ENCODE measurements around the gene C12orf57. TPM values are rescaled to one million over a fixed set of nuclear protein-coding genes. Genes with fewer than 3 reads are reported as not detected.

C12orf57 gene, protein sequence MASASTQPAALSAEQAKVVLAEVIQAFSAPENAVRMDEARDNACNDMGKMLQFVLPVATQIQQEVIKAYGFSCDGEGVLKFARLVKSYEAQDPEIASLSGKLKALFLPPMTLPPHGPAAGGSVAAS
- 163 and 168 TPM in 2 replicates for total RNA-seq

GRCh38 chr12:6943722-6944380 is at the start of gene C12orf57, which contains the start of gene RNU7-1:
TSS of gene C12orf57 (plus strand) at chr12:6944022. CDS start at chr12:6944122, 100 bp downstream.
TSS of gene RNU7-1 (plus strand) at chr12:6943816.

GRCh38 chr12:6904280-6905276 is 39.2 kb upstream of the C12orf57 start, which contains the start of gene LRRC23:
TSS of gene LRRC23 (plus strand) at chr12:6904822. CDS start at chr12:6905634, 812 bp downstream.

DNA sequence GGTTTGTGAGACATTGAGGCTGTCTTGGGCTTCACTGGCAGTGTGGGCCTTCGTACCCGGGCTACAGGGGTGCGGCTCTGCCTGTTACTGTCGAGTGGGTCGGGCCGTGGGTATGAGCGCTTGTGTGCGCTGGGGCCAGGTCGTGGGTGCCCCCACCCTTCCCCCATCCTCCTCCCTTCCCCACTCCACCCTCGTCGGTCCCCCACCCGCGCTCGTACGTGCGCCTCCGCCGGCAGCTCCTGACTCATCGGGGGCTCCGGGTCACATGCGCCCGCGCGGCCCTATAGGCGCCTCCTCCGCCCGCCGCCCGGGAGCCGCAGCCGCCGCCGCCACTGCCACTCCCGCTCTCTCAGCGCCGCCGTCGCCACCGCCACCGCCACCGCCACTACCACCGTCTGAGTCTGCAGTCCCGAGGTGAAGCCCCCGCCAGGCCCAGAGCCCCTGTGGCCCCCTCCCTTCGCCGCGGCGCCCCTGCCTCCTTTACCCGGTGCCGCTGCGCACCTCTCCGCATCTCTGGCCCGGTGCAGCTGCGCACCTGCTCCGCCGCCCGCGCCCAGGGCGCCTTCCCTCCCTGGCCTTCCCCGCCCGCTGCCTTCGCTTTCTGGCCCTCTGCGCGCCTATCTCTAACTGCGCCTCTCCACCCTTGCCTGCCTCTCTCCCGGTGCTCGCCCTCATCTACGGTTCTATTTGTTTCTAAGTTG is 29.4 kb upstream of the C12orf57 start, which contains the start of gene ENO2:
TSS of gene ENO2 (plus strand) at position 335 of the 701 bp plus-strand sequence. CDS start 1,253 bp downstream, outside the sequence.

DNA sequence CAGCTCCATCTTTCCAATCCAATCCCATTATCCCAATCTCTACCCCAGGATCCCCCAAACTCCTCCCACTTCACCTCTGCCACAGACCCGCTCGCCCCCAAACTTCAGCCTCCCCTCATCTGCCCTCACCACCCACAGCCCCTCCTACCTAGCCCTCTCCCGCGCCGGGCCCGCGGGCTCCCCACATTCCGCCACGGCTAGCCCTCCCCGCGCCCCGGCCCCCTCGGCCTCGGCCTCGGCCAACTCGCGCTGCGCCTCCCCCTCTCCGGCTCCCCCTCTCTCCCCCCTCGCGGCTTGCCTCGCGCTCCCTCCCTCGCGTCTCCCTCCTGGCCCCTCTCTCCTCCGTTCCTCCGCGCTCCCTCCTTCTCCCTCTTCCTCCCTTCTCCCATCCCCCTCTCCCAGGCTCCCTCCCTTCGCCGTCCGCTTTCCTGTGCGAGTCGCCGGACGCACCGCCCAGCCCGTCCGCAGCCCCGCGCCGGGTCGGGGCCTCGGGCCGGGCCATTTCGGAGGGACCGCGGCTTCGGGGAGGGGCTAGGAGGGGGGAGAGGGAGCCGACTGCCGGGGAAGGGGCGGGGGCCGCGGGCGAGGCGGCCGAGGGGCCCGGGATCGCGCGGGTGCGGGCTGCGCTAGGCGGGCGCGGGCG is 16.3 kb upstream of the C12orf57 start, which contains the start of gene ATN1:
TSS of gene ATN1 (plus strand) at position 581 of the 643 bp plus-strand sequence. CDS start 6,043 bp downstream, outside the sequence.

GRCh38 chr12:6950811-6951540 is 7.2 kb downstream of the C12orf57 start, which contains the start of gene PTPN6:
TSS of gene PTPN6 (plus strand) at chr12:6951356. CDS start at chr12:6951513, 157 bp downstream.

Other genes starting within 250 kb of the C12orf57 start
- gene PIANP, start 243.2 kb upstream of the C12orf57 start, total RNA-seq = not detected in 2 replicates
- 43.1 and 45.3 TPM in 2 replicates for gene COPS7A, start 220.0 kb upstream of the C12orf57 start, total RNA-seq
- gene MLF2, start 190.9 kb upstream of the C12orf57 start, total RNA-seq = 68.2 and 71.3 TPM in 2 replicates
- 46.1 and 57.2 TPM in 2 replicates for gene PTMS, start 177.7 kb upstream of the C12orf57 start, total RNA-seq
- 0.09 and 0.22 TPM in 2 replicates for gene LAG3, start 171.5 kb upstream of the C12orf57 start, total RNA-seq
- gene CD4, start 154.5 kb upstream of the C12orf57 start, total RNA-seq = not detected in 2 replicates
- 0.09 and 0.22 TPM in 2 replicates for gene GPR162, start 122.2 kb upstream of the C12orf57 start, total RNA-seq
- 10.2 and 10.9 TPM in 2 replicates for gene P3H3, start 115.6 kb upstream of the C12orf57 start, total RNA-seq
- 0.11 and 0.26 TPM in 2 replicates for gene GNB3, start 103.1 kb upstream of the C12orf57 start, total RNA-seq
- gene CDCA3, start 92.7 kb upstream of the C12orf57 start, total RNA-seq = 2.7 and 3.4 TPM in 2 replicates
- 69.3 and 72.1 TPM in 2 replicates for gene USP5, start 91.9 kb upstream of the C12orf57 start, total RNA-seq
- gene TPI1, start 76.5 kb upstream of the C12orf57 start, total RNA-seq = 630 and 802 TPM in 2 replicates
- gene SPSB2, start 70.7 kb upstream of the C12orf57 start, total RNA-seq = 3.4 and 4.2 TPM in 2 replicates
- 2.0 and 3.8 TPM in 2 replicates for gene LRRC23, start 39.2 kb upstream of the C12orf57 start, total RNA-seq
- gene ENO2, start 29.4 kb upstream of the C12orf57 start, total RNA-seq = 0.60 and 1.1 TPM in 2 replicates
- gene ATN1, start 16.1 kb upstream of the C12orf57 start, total RNA-seq = 5.5 and 5.8 TPM in 2 replicates
- not detected in 2 replicates for gene RNU7-1, start 206 bp upstream of the C12orf57 start, total RNA-seq
- gene PTPN6, start 7.3 kb downstream of the C12orf57 start, total RNA-seq = 3.3 and 3.5 TPM in 2 replicates
- 147 and 175 TPM in 2 replicates for gene PHB2, start 26.6 kb downstream of the C12orf57 start, total RNA-seq
- 26.4 and 33.7 TPM in 2 replicates for gene EMG1, start 26.9 kb downstream of the C12orf57 start, total RNA-seq
- 9.4 and 10.8 TPM in 2 replicates for gene LPCAT3, start 74.5 kb downstream of the C12orf57 start, total RNA-seq
- 0.09 and 0.65 TPM in 2 replicates for gene C1S, start 116.7 kb downstream of the C12orf57 start, total RNA-seq
- gene C1R, start 148.4 kb downstream of the C12orf57 start, total RNA-seq = 0.43 and 1.5 TPM in 2 replicates
- 12.4 and 15.0 TPM in 2 replicates for gene C1RL, start 165.2 kb downstream of the C12orf57 start, total RNA-seq
- gene RBP5, start 184.9 kb downstream of the C12orf57 start, total RNA-seq = 0.22 and 0.26 TPM in 2 replicates
- gene CLSTN3, start 186.3 kb downstream of the C12orf57 start, total RNA-seq = 10.3 and 20.3 TPM in 2 replicates
- gene PEX5, start 245.7 kb downstream of the C12orf57 start, total RNA-seq = 31.4 and 38.8 TPM in 2 replicates

All from dermis lymphatic vessel endothelial cell (primary cell).